Heart left ventricle (tissue), 16 donors: ENCODE measurements around the gene PGS1. TPM values are rescaled to one million over a fixed set of nuclear protein-coding genes. Genes with fewer than 3 reads are reported as not detected.

Source experiments
- ATAC-seq, 4 donors: fragments of 200-7000 bp; cut with Tn5 transposase; one replicate each; pipeline ENCODE4 v1.9.1; 2020 to 2022; ENCODE audit warnings: moderate library complexity in 4 of 4, mild to moderate bottlenecking in 3 of 4, moderate number of reproducible peaks in 1 of 4
- DNase-seq, 5 donors: peaks; one replicate each; pipeline ENCODE4 v3.0.0-alpha.2; 2020
- H3K27ac ChIP-seq, 12 donors: fragments of 200-600 bp; sonication (generic) in 4 of 12; one replicate each; pipeline versions ENCODE4 v1.5.0 to v1.8.0; 2016 to 2022; ENCODE audit warnings: mild to moderate bottlenecking in 2 of 12
- H3K27me3 ChIP-seq, 9 donors: fragments of 200-600 bp; sonication (generic) in 2 of 9; one replicate each; pipeline versions ENCODE4 v1.5.1 to v1.8.0; 2016 to 2022; ENCODE audit warnings: mild to moderate bottlenecking in 3 of 9
- H3K36me3 ChIP-seq, 9 donors: fragments of 200-600 bp; sonication (generic) in 2 of 9; one replicate each; pipeline versions ENCODE4 v1.5.0 to v1.8.0; 2018 to 2022; ENCODE audit warnings: mild to moderate bottlenecking in 2 of 9
- H3K4me1 ChIP-seq, 12 donors: fragments of 200-600 bp; sonication (generic) in 4 of 12; one replicate each; pipeline versions ENCODE4 v1.5.0 to v1.8.0; 2016 to 2022; ENCODE audit warnings: mild to moderate bottlenecking in 3 of 12
- H3K4me3 ChIP-seq, 12 donors: fragments of 200-600 bp; sonication (generic) in 4 of 12; one replicate each; pipeline versions ENCODE4 v1.5.0 to v1.8.0; 2017 to 2022; ENCODE audit warnings: mild to moderate bottlenecking in 9 of 12, moderate library complexity in 4 of 12
- H3K9me3 ChIP-seq, 12 donors: fragments of 200-600 bp; sonication (generic) in 4 of 12; one replicate each; pipeline versions ENCODE4 v1.5.0 to v1.8.0; 2016 to 2022; ENCODE audit warnings: mild to moderate bottlenecking in 1 of 12
- POLR2A ChIP-seq, 2 donors: fragments of 450-650 bp; IDR thresholded peaks; one replicate each; pipeline ENCODE4 v1.6.1; 2017; ENCODE audit warnings: antibody characterized with exemption in 2 of 2, mild to moderate bottlenecking in 2 of 2, moderate library complexity in 2 of 2
- WGBS, 4 donors: extraction: QIAGEN DNeasy Blood & Tissue Kit in 2 of 4; methylation state at CpG; one replicate each; pipeline versions ENCODE4 v1.1.5 to v1.1.7; 2013 to 2018; 5-methylcytosine and 5-hydroxymethylcytosine counted together
- intact Hi-C, 10 donors: fragments of 100-400 bp; cut with DNase I; formaldehyde crosslinking; loops; one replicate each; pipeline versions ENCODE4 v1.11.1 to v1.14.2; 2022
- polyA plus RNA-seq, 2 donors: library from polyadenylated mRNA; stranded (reverse); fragments of 200-250 nt; gene quantifications; one replicate each; pipeline ENCODE4 v1.2.3, GENCODE V29; 2013
- total RNA-seq, 9 donors: library from RNA; depleted of rRNA in 2 of 9; stranded (reverse); fragments of >200 nt in 2 of 9; fragmentation: NEBNext Ultra II Directional in 3 of 9; extraction: Animal tissue kit (Norgen Biotek cat#: 25700) in 3 of 9; gene quantifications; one replicate each; pipeline versions ENCODE4 v1.1.0 to v1.2.4, GENCODE V29; 2016 to 2023
- TF ChIP-seq, protein P1 (sequence below), 12 donors: fragments of 200-600 bp; sonication (generic) in 4 of 12; IDR thresholded peaks; one replicate each; pipeline versions ENCODE4 v1.5.0 to v1.8.0; 2018 to 2022; ENCODE audit warnings: antibody characterized with exemption in 12 of 12, mild to moderate bottlenecking in 5 of 12
- donor health status: ischemic (EF 13 %, LVEDD 7.1; RV severe dilation, severe dysfunction).
- donor health status: healthy with polysubstance abuse.
- donor health status: DM: no; HTN: yes; CAD: no.
- donor health status: DM: no; HTN: no; CAD: no.
- donor health status: ischemic (EF 25% LVEDD 6.9; RV normal size, moderate dysfunction).
- donor health status: ischemic (EF 25% LVEDD 5.7; RV mildly dilated, moderate dysfunction).
- donor health status: healthy.
- donor health status: DM: yes; HTN: yes; CAD: no.
- donor health status: ischemic (EF 35%, LVEDD 5.7; RV mildly dilated, moderate dysfunction).
- donor health status: nonischemic (EF 11% LVEDD 7.7; RV severe dilation, severe dysfunction).
- donor health status: DM: yes; HTN: yes; CAD: no.
- donor health status: PGD.
- donor health status: ischemic (EF 29% LVEDD 5.4; RV normal size, mild dysfunction).
- donor health status: nonischemic (EF 23%, LVEDD 6.1; RV moderate dilation, normal function).

The PGS1 gene
- total and polyA plus RNA-seq, 11 donors, result 11.9 to 32.8 (median 17.3) TPM

DNA sequence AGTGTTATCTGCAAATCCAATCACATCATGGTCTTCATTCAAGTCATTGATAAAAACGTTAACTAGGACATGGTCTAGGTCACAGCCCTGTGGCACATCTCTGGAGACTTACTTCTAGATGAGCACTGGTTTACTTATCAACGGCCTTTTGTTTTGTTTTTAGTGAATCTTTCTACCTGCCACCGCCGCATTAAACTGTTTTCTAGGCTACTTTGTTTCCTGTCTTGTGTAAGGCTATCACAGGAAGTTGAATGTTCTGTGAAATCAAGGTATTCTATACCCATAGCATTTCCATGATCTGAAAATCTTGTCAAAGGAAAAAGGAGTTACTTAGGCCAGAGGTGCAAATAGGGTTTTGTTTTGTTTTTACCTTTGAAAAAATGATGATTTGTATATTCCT lies 45.5 kb upstream of the PGS1 start:
- H3K36me3 ChIP-seq, result no peaks in the 10 kb centered on the region
- H3K27ac ChIP-seq, result no peak overlapping the region
- TF ChIP-seq, protein P1, sequence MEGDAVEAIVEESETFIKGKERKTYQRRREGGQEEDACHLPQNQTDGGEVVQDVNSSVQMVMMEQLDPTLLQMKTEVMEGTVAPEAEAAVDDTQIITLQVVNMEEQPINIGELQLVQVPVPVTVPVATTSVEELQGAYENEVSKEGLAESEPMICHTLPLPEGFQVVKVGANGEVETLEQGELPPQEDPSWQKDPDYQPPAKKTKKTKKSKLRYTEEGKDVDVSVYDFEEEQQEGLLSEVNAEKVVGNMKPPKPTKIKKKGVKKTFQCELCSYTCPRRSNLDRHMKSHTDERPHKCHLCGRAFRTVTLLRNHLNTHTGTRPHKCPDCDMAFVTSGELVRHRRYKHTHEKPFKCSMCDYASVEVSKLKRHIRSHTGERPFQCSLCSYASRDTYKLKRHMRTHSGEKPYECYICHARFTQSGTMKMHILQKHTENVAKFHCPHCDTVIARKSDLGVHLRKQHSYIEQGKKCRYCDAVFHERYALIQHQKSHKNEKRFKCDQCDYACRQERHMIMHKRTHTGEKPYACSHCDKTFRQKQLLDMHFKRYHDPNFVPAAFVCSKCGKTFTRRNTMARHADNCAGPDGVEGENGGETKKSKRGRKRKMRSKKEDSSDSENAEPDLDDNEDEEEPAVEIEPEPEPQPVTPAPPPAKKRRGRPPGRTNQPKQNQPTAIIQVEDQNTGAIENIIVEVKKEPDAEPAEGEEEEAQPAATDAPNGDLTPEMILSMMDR (IDR thresholded peaks at IDR 0.05), result no peak
- no peak for TF ChIP-seq POLR2A (IDR thresholded peaks at IDR 0.05)
- H3K4me3 ChIP-seq, result no peak overlapping the region
- 59 to 72% (median 65%) methylated on average over 4 of the region's 4 CpGs for WGBS, 4 donors
- H3K4me1 ChIP-seq, result peaks cover 0 to 44% (median 0%) of the 10 kb centered on the region in 12 donors
- DNase-seq, result no peak
- ATAC-seq, result no peak
- intact Hi-C loops, result no loop called here
- H3K9me3 ChIP-seq, result no peaks in the 10 kb centered on the region
- H3K27me3 ChIP-seq, result no peaks in the 10 kb centered on the region

DNA sequence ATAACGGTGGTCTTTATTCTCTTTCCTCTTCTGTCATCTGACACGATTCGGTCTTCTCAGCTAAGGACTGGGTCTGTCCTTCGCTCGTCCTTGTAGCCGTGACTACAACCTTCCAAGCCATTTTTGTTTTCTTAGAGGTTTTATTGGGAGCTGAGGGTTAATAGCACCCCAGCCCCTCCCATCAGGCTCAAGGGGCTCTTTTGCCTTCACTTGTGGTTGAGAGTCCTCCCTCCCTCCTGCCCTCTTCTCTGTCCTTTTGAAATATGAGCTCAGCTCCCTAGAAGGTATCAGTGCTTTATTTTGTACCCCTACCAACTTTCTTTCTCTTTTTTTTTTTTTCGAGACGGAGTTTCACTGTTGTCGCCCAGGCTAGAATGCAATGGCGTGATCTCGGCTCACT lies 43.2 kb upstream of the PGS1 start:
- DNase-seq (no peak), ATAC-seq (no peak)
- Histone ChIP-seq H3K4me3 (no peak overlapping the region), H3K4me1 (peaks cover 0 to 48% (median 0%) of the 10 kb centered on the region in 12 donors), H3K27me3 (no peaks in the 10 kb centered on the region), H3K27ac (no peak overlapping the region), H3K36me3 (no peaks in the 10 kb centered on the region), H3K9me3 (no peaks in the 10 kb centered on the region)
- 92 to 94% (median 93%) methylated on average over 11 of the region's 11 CpGs for WGBS, 4 donors
- TF ChIP-seq POLR2A (IDR thresholded peaks at IDR 0.05), result no peak
- TF ChIP-seq, protein P1 (IDR thresholded peaks at IDR 0.05), result no peak
- intact Hi-C loops, result no loop called here

DNA sequence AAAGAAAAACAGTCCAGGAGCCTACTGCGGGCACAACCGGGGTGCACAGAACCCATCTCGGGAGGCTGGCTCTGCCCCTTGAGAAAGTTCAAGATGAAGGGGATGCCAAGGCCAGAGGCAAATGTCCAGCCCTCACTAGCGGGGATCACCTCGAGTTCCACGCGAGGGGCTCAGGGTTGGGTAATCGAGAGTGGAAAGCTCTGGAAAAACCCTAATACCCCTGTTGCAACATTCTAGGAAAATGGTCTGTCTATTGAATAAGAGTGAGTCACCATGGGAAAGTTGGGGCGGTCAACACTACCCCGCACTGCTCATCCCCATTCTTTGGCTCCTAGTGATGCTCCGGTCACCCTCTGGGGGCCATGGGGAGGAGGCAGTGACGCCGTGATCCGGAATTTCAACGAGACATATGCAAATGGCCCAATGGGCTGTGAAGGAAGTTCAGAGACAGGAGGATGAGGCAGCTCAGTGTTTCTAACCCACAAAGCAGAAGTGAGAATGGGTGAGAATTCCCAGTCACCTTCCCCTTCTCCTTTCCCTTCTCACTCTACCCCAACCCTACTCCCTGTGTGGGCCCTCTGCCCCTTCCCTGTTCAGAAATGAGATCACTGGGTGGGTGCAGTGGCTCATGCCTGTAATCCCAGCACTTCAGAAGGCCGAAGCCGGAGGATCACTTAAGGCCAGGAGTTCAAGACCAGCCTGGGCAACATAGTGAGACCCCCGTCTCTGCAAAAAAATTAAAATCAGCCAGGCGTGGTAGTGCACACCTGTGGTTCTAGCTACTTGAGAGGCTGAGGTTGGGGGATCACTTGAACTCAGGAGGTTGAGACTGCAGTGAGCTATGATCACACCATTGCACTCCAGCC lies 41.0 kb upstream of the PGS1 start:
- Histone ChIP-seq H3K27me3 (no peaks in the 10 kb centered on the region), H3K9me3 (no peaks in the 10 kb centered on the region), H3K36me3 (no peaks in the 10 kb centered on the region), H3K4me3 (no peak overlapping the region), H3K27ac (peak overlapping the region in 1 of 12 donors; percentile 67), H3K4me1 (peaks cover 5 to 57% (median 11%) of the 10 kb centered on the region in 12 donors)
- ATAC-seq, result peak in 2 of 4 donors; percentile 8 to 31
- WGBS, 4 donors, result 89 to 91% (median 91%) methylated on average over 19 of the region's 19 CpGs
- intact Hi-C loops, result no loop called here
- no peak for TF ChIP-seq POLR2A (IDR thresholded peaks at IDR 0.05)
- TF ChIP-seq, protein P1 (IDR thresholded peaks at IDR 0.05), result no peak
- peak in 1 of 5 donors; percentile 60 for DNase-seq

DNA sequence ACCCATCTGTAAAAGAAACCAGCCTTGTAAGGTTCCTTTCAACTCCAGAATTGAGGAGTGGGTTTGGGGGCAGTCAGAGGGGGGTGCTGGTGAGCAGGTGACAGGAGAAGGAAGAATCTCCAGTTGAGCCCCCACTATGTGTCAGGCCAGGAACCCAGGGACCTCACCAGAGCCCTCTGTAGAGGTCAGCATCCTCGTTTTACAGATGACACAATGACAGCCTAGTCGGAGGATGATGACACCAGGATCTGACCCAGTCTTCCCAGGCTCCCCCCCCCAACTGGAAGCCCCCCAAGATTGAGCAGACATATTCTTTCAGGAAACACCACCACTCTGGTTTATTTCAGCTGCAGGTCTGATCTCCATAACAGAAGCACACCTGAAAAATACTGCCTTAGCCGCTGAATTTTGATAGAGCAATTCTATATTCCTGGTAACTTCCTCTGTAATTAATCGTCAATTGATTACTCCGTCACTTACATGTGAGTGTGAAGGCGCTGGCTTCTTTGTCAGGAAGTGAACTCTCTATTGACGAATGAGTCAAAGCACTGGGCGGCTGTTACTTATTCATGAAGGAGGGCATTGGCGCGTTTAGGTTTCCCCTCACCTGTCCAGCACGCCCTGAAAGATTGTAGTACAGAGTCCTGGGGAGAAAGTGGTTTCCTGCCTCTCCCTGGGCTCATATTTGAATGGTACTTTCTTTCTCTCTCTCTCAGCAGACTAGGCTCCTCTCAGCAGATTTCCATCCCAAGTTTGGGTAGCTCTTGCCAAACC lies 39.8 kb upstream of the PGS1 start:
- Histone ChIP-seq H3K27ac (peak overlapping the region in 1 of 12 donors; percentile 67), H3K4me1 (peaks cover 16 to 59% (median 23%) of the 10 kb centered on the region in 12 donors), H3K36me3 (no peaks in the 10 kb centered on the region), H3K27me3 (no peaks in the 10 kb centered on the region), H3K4me3 (no peak overlapping the region), H3K9me3 (no peaks in the 10 kb centered on the region)
- ATAC-seq (no peak), DNase-seq (peak in 1 of 5 donors; percentile 18)
- intact Hi-C loops, result no loop called here
- TF ChIP-seq POLR2A (IDR thresholded peaks at IDR 0.05), result no peak
- TF ChIP-seq, protein P1 (IDR thresholded peaks at IDR 0.05), result no peak
- 75 to 76% (median 75%) methylated on average over 11 of the region's 11 CpGs for WGBS, 4 donors
